ENCODE results near the gene PCNT.

DNA sequence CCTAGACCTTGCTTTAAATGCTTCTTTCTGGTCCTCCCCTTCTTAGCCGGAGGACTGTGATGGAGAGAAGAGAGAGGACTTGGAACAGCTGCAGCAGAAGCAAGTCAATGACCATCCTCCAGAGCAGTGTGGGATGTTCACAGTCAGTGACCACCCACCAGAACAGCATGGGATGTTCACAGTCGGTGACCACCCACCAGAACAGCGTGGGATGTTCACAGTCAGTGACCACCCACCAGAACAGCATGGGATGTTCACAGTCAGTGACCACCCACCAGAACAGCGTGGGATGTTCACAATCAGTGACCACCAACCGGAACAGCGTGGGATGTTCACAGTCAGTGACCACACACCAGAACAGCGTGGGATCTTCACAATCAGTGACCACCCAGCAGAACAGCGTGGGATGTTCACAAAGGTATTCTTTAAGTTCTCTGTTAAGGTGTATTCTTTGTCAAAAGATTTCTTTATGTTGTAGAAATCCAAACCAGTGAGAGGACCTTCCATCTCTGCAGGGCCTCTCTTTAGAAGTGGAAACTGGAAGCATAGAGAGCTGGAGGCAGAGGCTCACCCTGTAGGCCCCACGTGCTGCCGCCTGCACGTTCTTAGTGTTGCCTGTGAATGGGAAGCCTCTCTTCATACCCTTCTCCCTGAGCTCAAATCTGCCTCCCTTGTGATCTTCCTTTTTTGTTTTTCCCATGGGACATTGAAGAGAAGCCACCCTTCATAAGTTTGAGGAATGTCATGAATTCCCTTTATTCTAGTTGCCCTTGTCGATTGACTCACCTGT is 10.6 kb downstream of the PCNT start:
- TF ChIP-seq CTCF (IDR thresholded peaks at IDR 0.05; ENCODE audit: poor library complexity, severe bottlenecking) (no peak), POLR2AphosphoS5 (IDR thresholded peaks at IDR 0.05) (no peak), MXI1 (conservative IDR thresholded peaks at IDR 0.05; ENCODE audit: poor library complexity, severe bottlenecking) (no peak), RAD21 (conservative IDR thresholded peaks at IDR 0.05) (no peak), TAF1 (IDR thresholded peaks at IDR 0.05; ENCODE audit: low read depth) (no peak), EZH2 (IDR thresholded peaks at IDR 0.05; ENCODE audit: borderline replicate concordance, insufficient read depth, low read length, poor library complexity, severe bottlenecking) (no peak)
- TF ChIP-seq, protein P1, sequence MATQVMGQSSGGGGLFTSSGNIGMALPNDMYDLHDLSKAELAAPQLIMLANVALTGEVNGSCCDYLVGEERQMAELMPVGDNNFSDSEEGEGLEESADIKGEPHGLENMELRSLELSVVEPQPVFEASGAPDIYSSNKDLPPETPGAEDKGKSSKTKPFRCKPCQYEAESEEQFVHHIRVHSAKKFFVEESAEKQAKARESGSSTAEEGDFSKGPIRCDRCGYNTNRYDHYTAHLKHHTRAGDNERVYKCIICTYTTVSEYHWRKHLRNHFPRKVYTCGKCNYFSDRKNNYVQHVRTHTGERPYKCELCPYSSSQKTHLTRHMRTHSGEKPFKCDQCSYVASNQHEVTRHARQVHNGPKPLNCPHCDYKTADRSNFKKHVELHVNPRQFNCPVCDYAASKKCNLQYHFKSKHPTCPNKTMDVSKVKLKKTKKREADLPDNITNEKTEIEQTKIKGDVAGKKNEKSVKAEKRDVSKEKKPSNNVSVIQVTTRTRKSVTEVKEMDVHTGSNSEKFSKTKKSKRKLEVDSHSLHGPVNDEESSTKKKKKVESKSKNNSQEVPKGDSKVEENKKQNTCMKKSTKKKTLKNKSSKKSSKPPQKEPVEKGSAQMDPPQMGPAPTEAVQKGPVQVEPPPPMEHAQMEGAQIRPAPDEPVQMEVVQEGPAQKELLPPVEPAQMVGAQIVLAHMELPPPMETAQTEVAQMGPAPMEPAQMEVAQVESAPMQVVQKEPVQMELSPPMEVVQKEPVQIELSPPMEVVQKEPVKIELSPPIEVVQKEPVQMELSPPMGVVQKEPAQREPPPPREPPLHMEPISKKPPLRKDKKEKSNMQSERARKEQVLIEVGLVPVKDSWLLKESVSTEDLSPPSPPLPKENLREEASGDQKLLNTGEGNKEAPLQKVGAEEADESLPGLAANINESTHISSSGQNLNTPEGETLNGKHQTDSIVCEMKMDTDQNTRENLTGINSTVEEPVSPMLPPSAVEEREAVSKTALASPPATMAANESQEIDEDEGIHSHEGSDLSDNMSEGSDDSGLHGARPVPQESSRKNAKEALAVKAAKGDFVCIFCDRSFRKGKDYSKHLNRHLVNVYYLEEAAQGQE (IDR thresholded peaks at IDR 0.05; ENCODE audit: borderline replicate concordance), result no peak
